GM12874 (cell line): Measurements from ENCODE around the gene PLCG2.

ENCODE experiments used
- TF ChIP-seq, protein P1 (sequence below): IDR thresholded peaks from 2 replicates; pipeline ENCODE4 v1.5.1; 2011; ENCODE audit warnings: low read depth, mild to moderate bottlenecking, control low read depth, low read length, moderate library complexity; ENCODE audit not compliant: insufficient read depth

Gene PLCG2

DNA sequence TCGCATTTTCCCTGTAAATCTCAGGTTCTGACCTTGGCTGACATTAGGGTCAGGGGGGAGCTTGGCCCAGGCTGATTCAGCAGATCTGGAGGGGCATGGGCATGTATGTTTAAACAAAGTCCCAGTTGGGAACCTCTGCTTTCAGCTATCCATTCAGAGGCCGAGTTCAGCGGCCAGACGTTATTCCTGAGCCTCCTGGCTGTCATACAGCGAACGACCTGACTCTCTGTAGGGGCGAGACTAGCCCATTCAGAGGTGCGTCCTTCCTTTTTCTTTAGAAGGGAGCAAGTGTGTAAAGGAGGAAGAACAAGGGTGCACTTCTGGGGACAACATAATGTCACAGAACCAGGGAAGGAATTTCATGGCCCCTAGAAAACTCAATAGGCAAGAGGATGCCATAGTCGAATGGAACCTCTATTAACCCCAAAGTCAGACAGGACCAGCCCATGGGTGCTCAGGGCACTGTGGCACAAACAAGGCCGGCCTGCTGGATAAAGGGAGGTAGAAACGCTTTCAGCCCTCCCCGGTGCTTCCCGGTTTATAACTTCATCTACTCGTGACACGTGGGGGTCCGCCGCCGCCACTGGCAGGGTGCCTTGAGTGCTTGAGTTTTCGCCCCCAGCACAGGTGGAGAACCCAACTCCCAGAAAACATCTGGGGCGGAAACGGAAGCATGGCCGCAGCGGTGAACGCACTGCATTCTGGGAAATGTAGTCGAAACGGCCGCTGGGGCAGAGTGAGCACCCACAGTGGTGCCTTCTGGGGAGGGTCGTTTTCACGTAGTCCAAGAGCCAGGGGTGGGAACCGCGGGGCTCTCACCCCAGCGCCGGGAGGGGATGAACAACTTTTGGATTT is 33.2 kb upstream of the PLCG2 start:
- TF ChIP-seq, protein P1, sequence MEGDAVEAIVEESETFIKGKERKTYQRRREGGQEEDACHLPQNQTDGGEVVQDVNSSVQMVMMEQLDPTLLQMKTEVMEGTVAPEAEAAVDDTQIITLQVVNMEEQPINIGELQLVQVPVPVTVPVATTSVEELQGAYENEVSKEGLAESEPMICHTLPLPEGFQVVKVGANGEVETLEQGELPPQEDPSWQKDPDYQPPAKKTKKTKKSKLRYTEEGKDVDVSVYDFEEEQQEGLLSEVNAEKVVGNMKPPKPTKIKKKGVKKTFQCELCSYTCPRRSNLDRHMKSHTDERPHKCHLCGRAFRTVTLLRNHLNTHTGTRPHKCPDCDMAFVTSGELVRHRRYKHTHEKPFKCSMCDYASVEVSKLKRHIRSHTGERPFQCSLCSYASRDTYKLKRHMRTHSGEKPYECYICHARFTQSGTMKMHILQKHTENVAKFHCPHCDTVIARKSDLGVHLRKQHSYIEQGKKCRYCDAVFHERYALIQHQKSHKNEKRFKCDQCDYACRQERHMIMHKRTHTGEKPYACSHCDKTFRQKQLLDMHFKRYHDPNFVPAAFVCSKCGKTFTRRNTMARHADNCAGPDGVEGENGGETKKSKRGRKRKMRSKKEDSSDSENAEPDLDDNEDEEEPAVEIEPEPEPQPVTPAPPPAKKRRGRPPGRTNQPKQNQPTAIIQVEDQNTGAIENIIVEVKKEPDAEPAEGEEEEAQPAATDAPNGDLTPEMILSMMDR = no peak

DNA sequence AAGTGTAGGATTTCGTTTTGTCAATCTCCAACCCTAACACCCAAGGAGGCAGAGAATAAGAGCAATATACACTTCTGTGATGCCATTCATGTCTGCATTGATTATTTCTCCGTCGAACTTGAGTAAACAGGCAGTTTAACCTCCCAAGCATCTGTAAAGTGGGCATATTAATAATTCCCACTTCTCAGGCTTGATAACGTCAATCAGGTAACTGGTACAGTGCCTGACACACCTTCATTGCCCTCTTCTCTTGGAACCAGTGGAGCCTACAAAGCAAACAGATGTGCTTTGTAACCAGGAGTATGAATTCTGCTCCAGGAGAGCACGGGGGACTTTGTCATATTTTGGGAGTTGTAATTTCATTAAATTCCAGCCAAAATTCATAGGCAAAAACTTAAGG is 32.5 kb upstream of the PLCG2 start:
- TF ChIP-seq, protein P1 = no peak

DNA sequence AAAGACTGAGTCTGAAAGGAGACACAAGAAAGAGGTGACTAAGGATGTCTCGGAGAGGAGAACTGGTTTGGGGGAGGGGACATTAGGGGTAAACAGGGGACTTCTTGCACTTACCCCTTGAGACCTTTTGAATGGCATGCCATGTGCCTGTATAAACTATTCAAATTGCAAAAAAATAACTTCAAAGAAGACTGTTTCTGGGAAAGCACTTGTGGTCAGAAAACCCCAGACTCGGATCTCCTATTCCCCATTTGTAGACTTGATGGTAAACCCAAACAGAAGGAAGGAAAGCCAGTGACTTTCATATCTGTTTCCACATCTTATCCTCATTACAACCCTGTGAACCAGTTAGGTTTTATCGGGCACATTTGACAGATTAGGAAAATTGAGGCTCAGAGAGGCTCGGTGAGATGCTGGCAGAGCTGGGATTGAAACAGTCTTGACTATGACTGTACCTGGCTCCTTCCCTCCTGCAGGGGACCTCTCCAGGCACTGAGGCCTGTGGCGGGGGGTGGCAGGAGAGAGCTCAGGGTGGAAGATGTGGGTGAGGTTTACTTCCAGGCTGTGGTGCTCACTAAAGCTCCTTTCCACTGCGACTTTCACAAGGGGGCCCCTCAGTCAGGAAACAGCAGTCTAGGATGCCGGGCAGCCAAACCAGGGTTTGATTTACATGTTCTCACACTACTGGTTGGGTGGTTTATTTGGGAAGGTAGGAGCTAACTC is 30.5 kb upstream of the PLCG2 start:
- TF ChIP-seq, protein P1 = no peak

- TF ChIP-seq, protein P1 = no peak
Measured at GRCh38 chr16:81752225-81752875, 26.7 kb upstream of the PLCG2 start.

GRCh38 chr16:81752876-81753227 is 26.2 kb upstream of the PLCG2 start:
- TF ChIP-seq, protein P1 = no peak

GRCh38 chr16:81754858-81755257 is 24.2 kb upstream of the PLCG2 start:
- TF ChIP-seq, protein P1 = no peak

GRCh38 chr16:81755915-81756614 is 23.0 kb upstream of the PLCG2 start:
- TF ChIP-seq, protein P1 = no peak
